Naive thymus-derived CD4-positive, alpha-beta T cell (primary cell): ENCODE results near the gene FAM228B. TPM values are rescaled to one million over a fixed set of nuclear protein-coding genes. Genes with fewer than 3 reads are reported as not detected.
A peak's percentile ranks its signal among the peaks of the same experiment; 100 is the strongest.

Experiments used
- ATAC-seq: fragments of 150-1000 bp; cut with Tn5 transposase; 2 replicates; pipeline ENCODE4 v1.10.0; 2021; ENCODE audit warnings: mild to moderate bottlenecking, moderate library complexity
- CTCF ChIA-PET: fragments of 350-600 bp; sonication (Branson Sonifier 250); formaldehyde crosslinking; loops from one replicate; lab custom pipeline; 2021; ENCODE audit warnings: antibody characterized with exemption; lab: Charles Lee
- POLR2A ChIA-PET: fragments of 350-600 bp; sonication (Branson Sonifier 250); formaldehyde crosslinking; loops from one replicate; lab custom pipeline; 2021; ENCODE audit warnings: antibody characterized with exemption, inconsistent platforms; lab: Charles Lee
- DNase-seq, 9 donors: peaks; one replicate each; pipeline versions ENCODE4 v3.0.0 to v3.0.0-alpha.2; 2020 to 2022; ENCODE audit warnings: mixed read lengths in 1 of 9
- H3K27ac ChIP-seq: one replicate; pipeline ENCODE4 v1.7.0; 2013; ENCODE audit warnings: mild to moderate bottlenecking, low read depth, low read length, moderate library complexity
- H3K27me3 ChIP-seq, 2 donors: one replicate each; pipeline ENCODE4 v1.7.0; 2013; ENCODE audit warnings: low read length in 2 of 2, mild to moderate bottlenecking in 2 of 2, moderate library complexity in 2 of 2; ENCODE audit not compliant: control insufficient read depth in 2 of 2, insufficient read depth in 2 of 2
- H3K36me3 ChIP-seq, 3 experiments: 1 replicate in 2 of 3; 2 replicates in 1 of 3; pipeline ENCODE4 v1.7.0; 2013; ENCODE audit warnings: low read length in 3 of 3, mild to moderate bottlenecking in 3 of 3, moderate library complexity in 1 of 3; ENCODE audit not compliant: insufficient read depth in 3 of 3, control insufficient read depth in 2 of 3
- H3K4me1 ChIP-seq, 2 donors: one replicate each; pipeline ENCODE4 v1.7.0; 2013; ENCODE audit warnings: low read length in 2 of 2, mild to moderate bottlenecking in 2 of 2, moderate library complexity in 1 of 2; ENCODE audit not compliant: control insufficient read depth in 2 of 2, insufficient read depth in 2 of 2
- H3K4me3 ChIP-seq: 2 replicates; pipeline ENCODE4 v1.7.0; 2013; ENCODE audit warnings: mild to moderate bottlenecking, low read length
- H3K9me3 ChIP-seq, 3 experiments: 1 replicate in 2 of 3; 2 replicates in 1 of 3; pipeline ENCODE4 v1.7.0; 2013; ENCODE audit warnings: low read length in 3 of 3; ENCODE audit not compliant: control insufficient read depth in 2 of 3
- H3K27ac Mint-ChIP-seq, 9 donors: one replicate each; pipeline ENCODE4 v1.8.0; 2020 to 2022; ENCODE audit warnings: mixed read lengths in 9 of 9, mild to moderate bottlenecking in 8 of 9, moderate library complexity in 5 of 9, inconsistent platforms in 2 of 9
- H3K27me3 Mint-ChIP-seq, 5 donors: one replicate each; pipeline ENCODE4 v1.8.0; 2021 to 2022; ENCODE audit warnings: mixed read lengths in 5 of 5, mild to moderate bottlenecking in 1 of 5
- H3K36me3 Mint-ChIP-seq, 5 donors: one replicate each; pipeline ENCODE4 v1.8.0; 2020 to 2022; ENCODE audit warnings: mixed read lengths in 5 of 5, mild to moderate bottlenecking in 3 of 5, inconsistent platforms in 1 of 5
- H3K4me1 Mint-ChIP-seq, 7 donors: one replicate each; pipeline ENCODE4 v1.8.0; 2020 to 2022; ENCODE audit warnings: mixed read lengths in 7 of 7, mild to moderate bottlenecking in 3 of 7, inconsistent platforms in 1 of 7
- H3K4me3 Mint-ChIP-seq, 10 donors: one replicate each; pipeline ENCODE4 v1.8.0; 2020 to 2022; ENCODE audit warnings: mild to moderate bottlenecking in 10 of 10, mixed read lengths in 10 of 10, moderate library complexity in 6 of 10, inconsistent platforms in 2 of 10
- H3K9me3 Mint-ChIP-seq, 11 donors: one replicate each; pipeline ENCODE4 v1.8.0; 2020 to 2022; ENCODE audit warnings: mixed read lengths in 11 of 11, mild to moderate bottlenecking in 4 of 11, inconsistent platforms in 1 of 11, moderate library complexity in 1 of 11
- intact Hi-C, 2 donors: fragments of 100-400 bp; cut with micrococcal nuclease; formaldehyde crosslinking; loops; one replicate each; pipeline ENCODE4 v1.15.1; 2023
- polyA plus RNA-seq, 2 donors: library from polyadenylated mRNA; unstranded; fragments of 300-500 nt; fragmentation: Illumina TruSeq; gene quantifications; one replicate each; pipeline ENCODE4 v1.2.3, GENCODE V29; 2021
- total RNA-seq, 6 experiments: library from RNA in 5 of 6; stranded (reverse) in 5 of 6; gene quantifications; 1 replicate in 5 of 6; 2 replicates in 1 of 6; pipeline ENCODE4 v1.2.3 and lab custom pipeline; 2021 to 2026

FAM228B gene
- total and polyA plus RNA-seq, 7 experiments from 2014 or later = 5.2 to 27.5 (median 19.1) TPM

GRCh38 chr2:24174851-24175277 is 51.6 kb downstream of the FAM228B start, which contains the start of gene FAM228A:
Gene FAM228A (plus strand): TSS chr2:24175053. CDS start chr2:24175481, 428 bp downstream.
- Histone ChIP-seq H3K27ac (no peak within 1 kb of the TSS), H3K4me1 (no peaks in the 10 kb centered on the region), H3K27me3 (no peaks in the 10 kb centered on the region), H3K9me3 (no peaks in the 10 kb centered on the region), H3K36me3 (no peaks in the 10 kb centered on the region), H3K4me3 (no peak within 1 kb of the TSS)
- H3K4me1 Mint-ChIP-seq = peaks cover 0 to 4% (median 0%) of the 10 kb centered on the region in 7 donors
- H3K9me3 Mint-ChIP-seq = peaks cover 0 to 5% (median 0%) of the 10 kb centered on the region in 11 donors
- DNase-seq (no peak), ATAC-seq (no peak)
- H3K36me3 Mint-ChIP-seq = no peaks in the 10 kb centered on the region
- H3K27me3 Mint-ChIP-seq = peaks cover 4 to 19% (median 12%) of the 10 kb centered on the region in 5 donors
- ChIA-PET CTCF (no interaction called here), POLR2A (no interaction called here)
- H3K27ac Mint-ChIP-seq = no peak within 1 kb of the TSS
- intact Hi-C loops = no loop called here
- no peak within 1 kb of the TSS for H3K4me3 Mint-ChIP-seq

GRCh38 chr2:24175631-24176187 is 52.4 kb downstream of the FAM228B start:
- Histone ChIP-seq H3K9me3 (no peaks in the 10 kb centered on the region), H3K4me1 (no peaks in the 10 kb centered on the region), H3K27ac (no peak overlapping the region), H3K27me3 (no peaks in the 10 kb centered on the region), H3K36me3 (no peaks in the 10 kb centered on the region), H3K4me3 (no peak overlapping the region)
- ATAC-seq (no peak), DNase-seq (no peak)
- intact Hi-C loops = no loop called here
- CTCF ChIA-PET = no interaction called here
- H3K9me3 Mint-ChIP-seq = peaks cover 0 to 5% (median 0%) of the 10 kb centered on the region in 11 donors
- H3K4me1 Mint-ChIP-seq = peaks cover 0 to 4% (median 0%) of the 10 kb centered on the region in 7 donors
- no peak overlapping the region for H3K4me3 Mint-ChIP-seq
- H3K27ac Mint-ChIP-seq = no peak overlapping the region
- H3K27me3 Mint-ChIP-seq = peaks cover 4 to 22% (median 12%) of the 10 kb centered on the region in 5 donors
- no peaks in the 10 kb centered on the region for H3K36me3 Mint-ChIP-seq
- POLR2A ChIA-PET = no interaction called here

GRCh38 chr2:24176326-24176725 is 53.1 kb downstream of the FAM228B start:
- Mint-ChIP-seq H3K36me3 (no peaks in the 10 kb centered on the region), H3K4me1 (peaks cover 0 to 4% (median 0%) of the 10 kb centered on the region in 7 donors), H3K27ac (no peak overlapping the region), H3K9me3 (peaks cover 0 to 5% (median 0%) of the 10 kb centered on the region in 11 donors), H3K4me3 (no peak overlapping the region), H3K27me3 (peaks cover 4 to 22% (median 12%) of the 10 kb centered on the region in 5 donors)
- Histone ChIP-seq H3K36me3 (no peaks in the 10 kb centered on the region), H3K27ac (no peak overlapping the region), H3K27me3 (no peaks in the 10 kb centered on the region), H3K4me1 (no peaks in the 10 kb centered on the region), H3K4me3 (no peak overlapping the region), H3K9me3 (no peaks in the 10 kb centered on the region)
- ChIA-PET CTCF (no interaction called here), POLR2A (no interaction called here)
- ATAC-seq (no peak), DNase-seq (no peak)
- intact Hi-C loops = no loop called here

- no peaks in the 10 kb centered on the region for H3K4me1 ChIP-seq
- Mint-ChIP-seq H3K36me3 (no peaks in the 10 kb centered on the region), H3K4me3 (no peak overlapping the region), H3K9me3 (no peaks in the 10 kb centered on the region), H3K4me1 (peaks cover 0 to 4% (median 0%) of the 10 kb centered on the region in 7 donors), H3K27me3 (peaks cover 0 to 5% (median 0%) of the 10 kb centered on the region in 5 donors), H3K27ac (no peak overlapping the region)
- POLR2A ChIA-PET = no interaction called here
- H3K27ac ChIP-seq = no peak overlapping the region
- no peaks in the 10 kb centered on the region for H3K27me3 ChIP-seq
- CTCF ChIA-PET = no interaction called here
- no peak overlapping the region for H3K4me3 ChIP-seq
- H3K36me3 ChIP-seq = no peaks in the 10 kb centered on the region
- DNase-seq (no peak), ATAC-seq (no peak)
- no peaks in the 10 kb centered on the region for H3K9me3 ChIP-seq
- intact Hi-C loops = no loop called here
Observed at GRCh38 chr2:24179683-24180082, 56.4 kb downstream of the FAM228B start.

- POLR2A ChIA-PET = no interaction called here
- H3K27ac Mint-ChIP-seq = no peak overlapping the region
- Histone ChIP-seq H3K9me3 (no peaks in the 10 kb centered on the region), H3K4me1 (no peaks in the 10 kb centered on the region), H3K36me3 (no peaks in the 10 kb centered on the region), H3K27me3 (no peaks in the 10 kb centered on the region), H3K4me3 (no peak overlapping the region), H3K27ac (no peak overlapping the region)
- DNase-seq (no peak), ATAC-seq (no peak)
- intact Hi-C loops = no loop called here
- no peak overlapping the region for H3K4me3 Mint-ChIP-seq
- peaks cover 0 to 2% (median 0%) of the 10 kb centered on the region in 7 donors for H3K4me1 Mint-ChIP-seq
- H3K27me3 Mint-ChIP-seq = peaks cover 0 to 3% (median 0%) of the 10 kb centered on the region in 5 donors
- CTCF ChIA-PET = no interaction called here
- H3K9me3 Mint-ChIP-seq = no peaks in the 10 kb centered on the region
- peaks cover 0 to under 1% (median under 1%) of the 10 kb centered on the region in 5 donors for H3K36me3 Mint-ChIP-seq
Observed at GRCh38 chr2:24181849-24182248, 58.6 kb downstream of the FAM228B start.

GRCh38 chr2:24182507-24182906 is 59.2 kb downstream of the FAM228B start:
- Histone ChIP-seq H3K9me3 (no peaks in the 10 kb centered on the region), H3K27ac (no peak overlapping the region), H3K4me1 (no peaks in the 10 kb centered on the region), H3K27me3 (no peaks in the 10 kb centered on the region), H3K4me3 (no peak overlapping the region), H3K36me3 (no peaks in the 10 kb centered on the region)
- Mint-ChIP-seq H3K27ac (peak overlapping the region in 1 of 9 donors; percentile 62), H3K9me3 (peaks cover 0 to 6% (median 0%) of the 10 kb centered on the region in 11 donors), H3K4me1 (no peaks in the 10 kb centered on the region), H3K36me3 (peaks cover 0 to 7% (median 6%) of the 10 kb centered on the region in 5 donors), H3K27me3 (peaks cover 0 to 7% (median 0%) of the 10 kb centered on the region in 5 donors), H3K4me3 (no peak overlapping the region)
- ATAC-seq (no peak), DNase-seq (no peak)
- ChIA-PET CTCF (no interaction called here), POLR2A (no interaction called here)
- intact Hi-C loops = no loop called here
